Brain microvascular endothelial cell (primary cell): ENCODE data around the gene DYNC2LI1.

ENCODE experiments used
- DNase-seq: peaks from one replicate; pipeline ENCODE4 v3.0.0-alpha.2; 2020
- H3K27ac ChIP-seq: fragments of 250-450 bp; sonication (Bioruptor Pico); 2 replicates; pipeline ENCODE4 v1.5.1; 2020; ENCODE audit warnings: mild to moderate bottlenecking, moderate library complexity
- H3K27me3 ChIP-seq: fragments of 250-450 bp; sonication (Bioruptor Pico); replicated peaks from 2 replicates; pipeline ENCODE4 v1.5.1; 2020; ENCODE audit warnings: mild to moderate bottlenecking
- H3K36me3 ChIP-seq: fragments of 250-450 bp; sonication (Bioruptor Pico); replicated peaks from 2 replicates; pipeline ENCODE4 v1.5.1; 2020; ENCODE audit warnings: mild to moderate bottlenecking
- H3K4me3 ChIP-seq: 2 replicates; pipeline ENCODE4 v1.5.1; 2011; ENCODE audit warnings: low read depth, mild to moderate bottlenecking, control low read depth, low read length, moderate library complexity
- CTCF ChIP-seq: IDR thresholded peaks from 2 replicates; pipeline ENCODE4 v1.5.1; 2011; ENCODE audit warnings: low read depth, mild to moderate bottlenecking, moderate library complexity, low read length, control low read depth, inconsistent platforms; ENCODE audit errors: missing control alignments
- in situ Hi-C: cut with HindIII; loops from 2 replicates; pipeline ENCODE4 v1.10.0; 2017; ENCODE audit warnings: low sequenced_read_pairs, low pct_ligation_motif_present

DYNC2LI1 gene

GRCh38 chr2:43831543-43832294 lies 57.9 kb downstream of the DYNC2LI1 start:
- Histone ChIP-seq H3K36me3 (no peaks in the 10 kb centered on the region), H3K27me3 (peaks cover 8% of the 10 kb centered on the region), H3K27ac (no peak overlapping the region), H3K4me3 (peak overlapping the region; percentile 40)
- in situ Hi-C loops, result no loop called here
- no peak for DNase-seq
- no peak for TF ChIP-seq CTCF

DNA sequence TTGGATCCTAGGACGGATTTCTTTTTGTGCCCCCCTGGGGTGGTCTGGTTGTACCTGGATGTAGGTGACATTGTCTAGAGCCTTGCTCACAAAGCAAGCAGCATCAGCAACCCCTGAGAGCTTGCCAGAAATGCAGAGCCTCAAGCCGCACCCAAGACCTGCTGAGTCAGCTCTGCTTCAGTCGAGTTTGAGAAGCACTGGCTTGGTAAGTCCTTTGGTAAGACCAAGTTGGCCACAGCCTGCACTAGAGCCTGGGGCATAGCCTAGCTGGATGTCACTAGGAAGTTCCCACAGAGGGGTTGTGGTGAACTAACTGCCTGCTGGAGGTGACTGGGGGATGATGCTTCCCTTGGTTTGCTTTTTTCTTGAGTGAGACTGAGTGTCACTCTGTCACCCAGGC lies 58.6 kb downstream of the DYNC2LI1 start:
- no peak overlapping the region for H3K4me3 ChIP-seq
- peaks cover 8% of the 10 kb centered on the region for H3K27me3 ChIP-seq
- DNase-seq, result no peak
- no peak overlapping the region for H3K27ac ChIP-seq
- no peaks in the 10 kb centered on the region for H3K36me3 ChIP-seq
- in situ Hi-C loops, result no loop called here
- no peak for TF ChIP-seq CTCF

DNA sequence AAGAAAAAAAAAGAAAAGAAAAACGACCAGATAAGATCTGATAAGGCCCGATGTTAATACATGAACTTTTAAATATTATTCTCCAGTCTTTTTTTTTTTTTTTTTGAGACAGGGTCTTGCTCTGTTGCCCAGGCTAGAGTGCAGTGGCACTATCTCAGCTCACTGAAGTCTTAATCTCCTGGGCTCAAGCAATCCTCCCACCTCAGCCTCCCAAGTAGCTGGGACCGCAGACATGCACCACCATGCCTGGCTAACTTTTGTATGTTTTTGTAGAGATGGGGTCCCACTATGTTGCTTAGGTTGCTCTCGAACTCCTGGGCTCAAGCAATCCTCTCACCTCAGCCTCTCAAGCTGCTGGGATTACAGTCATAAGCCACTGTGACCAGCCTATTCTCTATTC lies 63.2 kb downstream of the DYNC2LI1 start:
- no peak for TF ChIP-seq CTCF
- Histone ChIP-seq H3K27ac (no peak overlapping the region), H3K4me3 (no peak overlapping the region), H3K36me3 (no peaks in the 10 kb centered on the region), H3K27me3 (no peaks in the 10 kb centered on the region)
- in situ Hi-C loops, result no loop called here
- no peak for DNase-seq

DNA sequence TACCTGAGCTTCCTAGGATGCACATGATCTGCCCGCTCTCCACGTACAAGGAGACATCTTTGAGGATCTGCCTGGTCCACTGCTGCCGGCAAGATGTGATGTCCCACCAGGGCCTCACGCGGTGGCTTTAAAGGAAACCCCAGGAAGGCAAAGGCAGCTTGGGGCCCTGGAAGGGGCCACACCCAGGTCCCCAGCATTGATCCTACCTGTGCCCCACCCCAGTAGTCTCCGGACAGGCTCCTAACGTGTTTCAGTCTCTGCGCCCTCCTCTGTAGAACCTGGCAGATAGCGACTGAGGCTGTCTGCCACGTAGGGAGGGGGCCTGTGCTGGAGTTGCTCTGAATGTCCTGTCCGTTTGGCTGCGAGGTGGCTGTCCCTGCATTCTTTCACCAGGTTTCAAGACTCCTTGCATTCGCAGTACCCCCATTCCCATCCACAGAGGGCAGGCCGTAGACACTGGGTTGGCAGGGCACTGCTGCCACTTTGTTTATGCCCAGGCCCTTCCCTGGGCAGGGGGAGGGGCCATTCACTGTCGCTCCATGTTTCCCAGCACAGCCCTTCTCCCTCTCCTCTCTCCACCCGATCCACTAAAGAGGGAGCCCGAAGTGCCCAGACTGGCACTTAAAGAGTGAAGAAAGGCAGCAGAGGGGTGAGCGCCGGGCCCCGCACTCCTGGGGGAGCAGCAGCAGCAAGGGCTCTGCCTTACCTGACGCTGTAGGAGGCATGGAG lies 64.2 kb downstream of the DYNC2LI1 start:
- no peaks in the 10 kb centered on the region for H3K36me3 ChIP-seq
- in situ Hi-C loops, result no loop called here
- no peak overlapping the region for H3K4me3 ChIP-seq
- H3K27me3 ChIP-seq, result no peaks in the 10 kb centered on the region
- H3K27ac ChIP-seq, result no peak overlapping the region
- DNase-seq, result no peak
- TF ChIP-seq CTCF, result no peak

DNA sequence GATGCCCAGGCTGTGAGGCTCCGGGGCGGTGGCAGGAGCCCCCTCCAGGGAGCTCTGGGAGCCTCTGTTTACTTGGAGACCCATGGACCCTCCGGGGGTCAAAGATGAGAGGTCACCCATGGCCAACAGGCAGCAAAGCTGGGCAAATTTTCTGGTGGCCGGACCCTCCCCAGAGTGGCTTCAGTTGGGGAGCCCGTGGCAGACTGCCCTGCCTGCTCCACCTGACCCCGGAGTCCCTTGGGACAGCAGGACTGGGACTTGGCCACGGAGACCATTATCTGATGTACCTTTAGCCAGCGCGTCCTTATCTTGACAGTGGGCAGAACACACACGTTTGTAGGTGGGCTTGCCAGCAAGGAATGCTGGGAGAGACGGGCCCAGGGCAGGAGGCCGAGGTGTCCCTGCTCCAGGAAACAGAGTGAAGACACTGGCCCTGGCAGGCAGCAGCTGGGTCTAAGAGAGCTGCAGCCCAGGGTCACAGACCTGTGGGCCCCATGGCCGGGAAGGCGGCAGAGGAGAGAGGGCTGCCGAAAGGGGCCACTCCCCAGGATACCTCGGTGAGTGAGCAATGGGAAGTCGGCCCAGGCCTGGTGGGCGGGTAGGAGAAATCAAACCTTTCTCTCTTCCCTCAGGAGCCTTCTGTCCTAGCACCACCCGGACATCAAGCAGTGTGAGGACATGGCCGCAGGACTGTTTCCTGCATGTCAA lies 64.9 kb downstream of the DYNC2LI1 start, which contains the start of the genes ABCG5 and ABCG8:
TSS of gene ABCG5 (minus strand) at position 280 of the 708 bp plus-strand sequence. CDS start at position 120, 160 bp downstream.
TSS of gene ABCG8 (plus strand) at position 412 of the 708 bp plus-strand sequence. CDS start at position 495, 83 bp downstream.
- Histone ChIP-seq H3K36me3 (no peaks in the 10 kb centered on the region), H3K27ac (no peak within 1 kb of the TSS), H3K4me3 (no peak within 1 kb of the TSS), H3K27me3 (no peaks in the 10 kb centered on the region)
- in situ Hi-C loops, result no loop called here
- DNase-seq, result no peak
- TF ChIP-seq CTCF, result no peak
